Activated T-cell treated with anti-CD3 and anti-CD28 coated beads, Interleukin-2, amount 50 U/mL, for 4 hours (primary cell): ENCODE data around the gene THRA. TPM values are rescaled to one million over a fixed set of nuclear protein-coding genes. Genes with fewer than 3 reads are reported as not detected.
A peak's percentile ranks its signal among the peaks of the same experiment; 100 is the strongest.

Experiments
- ATAC-seq, 2 donors: fragments of 200-7000 bp; cut with Tn5 transposase; one replicate each; pipeline ENCODE4 v1.10.0; 2021
- DNase-seq: peaks from one replicate; pipeline ENCODE4 v3.0.0-alpha.2; 2020
- H3K27me3 Mint-ChIP-seq: one replicate; pipeline ENCODE4 v1.8.0; 2021; ENCODE audit warnings: low read depth, mixed read lengths
- H3K36me3 Mint-ChIP-seq: one replicate; pipeline ENCODE4 v1.8.0; 2022; ENCODE audit warnings: mixed read lengths; ENCODE audit not compliant: insufficient read depth
- H3K4me1 Mint-ChIP-seq: one replicate; pipeline ENCODE4 v1.8.0; 2021; ENCODE audit warnings: low read depth, mixed read lengths
- H3K4me3 Mint-ChIP-seq: one replicate; pipeline ENCODE4 v1.8.0; 2021; ENCODE audit warnings: mild to moderate bottlenecking, moderate library complexity, mixed read lengths
- H3K9me3 Mint-ChIP-seq: one replicate; pipeline ENCODE4 v1.8.0; 2021; ENCODE audit warnings: mixed read lengths
- total RNA-seq, 3 donors: library from RNA; stranded (reverse); gene quantifications; one replicate each; pipeline ENCODE4 v1.2.1, GENCODE V29; 2021

Gene THRA
- total RNA-seq, 3 donors from 2014 or later, result 6.6 to 12.4 (median 10.3) TPM

GRCh38 chr17:40093005-40093579, 30.3 kb downstream of the THRA start:
- no peaks in the 10 kb centered on the region for H3K9me3 Mint-ChIP-seq
- ATAC-seq (no peak), DNase-seq (no peak)
- no peaks in the 10 kb centered on the region for H3K27me3 Mint-ChIP-seq
- H3K4me3 Mint-ChIP-seq, result no peak overlapping the region
- peaks cover 30% of the 10 kb centered on the region for H3K36me3 Mint-ChIP-seq
- H3K4me1 Mint-ChIP-seq, result peaks cover 44% of the 10 kb centered on the region

- Mint-ChIP-seq H3K4me3 (no peak overlapping the region), H3K36me3 (peaks cover 31% of the 10 kb centered on the region), H3K4me1 (peaks cover 50% of the 10 kb centered on the region), H3K9me3 (no peaks in the 10 kb centered on the region), H3K27me3 (no peaks in the 10 kb centered on the region)
- DNase-seq, result no peak
- no peak for ATAC-seq
These were observed 30.9 kb downstream of the THRA start for GRCh38 chr17:40093580-40094201.

GRCh38 chr17:40094874-40095273, 32.1 kb downstream of the THRA start:
- ATAC-seq (no peak), DNase-seq (no peak)
- Mint-ChIP-seq H3K27me3 (no peaks in the 10 kb centered on the region), H3K9me3 (no peaks in the 10 kb centered on the region), H3K36me3 (peaks cover 32% of the 10 kb centered on the region), H3K4me3 (no peak overlapping the region), H3K4me1 (peaks cover 58% of the 10 kb centered on the region)

- peaks cover 63% of the 10 kb centered on the region for H3K4me1 Mint-ChIP-seq
- H3K36me3 Mint-ChIP-seq, result peaks cover 32% of the 10 kb centered on the region
- peak overlapping the region; percentile 77 for H3K4me3 Mint-ChIP-seq
- no peak for DNase-seq
- ATAC-seq, result no peak
- no peaks in the 10 kb centered on the region for H3K27me3 Mint-ChIP-seq
- H3K9me3 Mint-ChIP-seq, result no peaks in the 10 kb centered on the region
These were observed 32.7 kb downstream of the THRA start for GRCh38 chr17:40095351-40095943.

GRCh38 chr17:40095944-40096791, 33.4 kb downstream of the THRA start:
- H3K27me3 Mint-ChIP-seq, result no peaks in the 10 kb centered on the region
- H3K4me1 Mint-ChIP-seq, result peaks cover 70% of the 10 kb centered on the region
- DNase-seq, result peak; percentile 68
- no peaks in the 10 kb centered on the region for H3K9me3 Mint-ChIP-seq
- H3K36me3 Mint-ChIP-seq, result peaks cover 32% of the 10 kb centered on the region
- peak; percentile 66 to 70 for ATAC-seq
- H3K4me3 Mint-ChIP-seq, result peak overlapping the region; percentile 77

GRCh38 chr17:40097087-40097486, 34.3 kb downstream of the THRA start:
- Mint-ChIP-seq H3K4me1 (peaks cover 79% of the 10 kb centered on the region), H3K9me3 (no peaks in the 10 kb centered on the region), H3K36me3 (peaks cover 32% of the 10 kb centered on the region), H3K4me3 (peak overlapping the region; percentile 77), H3K27me3 (no peaks in the 10 kb centered on the region)
- ATAC-seq (no peak), DNase-seq (no peak)

- peak overlapping the region; percentile 91 for H3K4me3 Mint-ChIP-seq
- peaks cover 85% of the 10 kb centered on the region for H3K4me1 Mint-ChIP-seq
- H3K36me3 Mint-ChIP-seq, result peaks cover 32% of the 10 kb centered on the region
- ATAC-seq (no peak), DNase-seq (no peak)
- H3K27me3 Mint-ChIP-seq, result no peaks in the 10 kb centered on the region
- H3K9me3 Mint-ChIP-seq, result no peaks in the 10 kb centered on the region
These were observed 35.4 kb downstream of the THRA start for GRCh38 chr17:40097931-40098845.

GRCh38 chr17:40098846-40099618, 36.3 kb downstream of the THRA start:
- Mint-ChIP-seq H3K4me1 (peaks cover 87% of the 10 kb centered on the region), H3K4me3 (peak overlapping the region; percentile 91), H3K36me3 (peaks cover 26% of the 10 kb centered on the region), H3K27me3 (no peaks in the 10 kb centered on the region), H3K9me3 (no peaks in the 10 kb centered on the region)
- ATAC-seq (peak; percentile 66 to 67), DNase-seq (peak; percentile 100)

GRCh38 chr17:40099619-40100418, 37.1 kb downstream of the THRA start:
- Mint-ChIP-seq H3K9me3 (no peaks in the 10 kb centered on the region), H3K27me3 (no peaks in the 10 kb centered on the region), H3K4me3 (peak overlapping the region; percentile 91), H3K36me3 (peaks cover 22% of the 10 kb centered on the region), H3K4me1 (peaks cover 91% of the 10 kb centered on the region)
- DNase-seq, result no peak
- ATAC-seq, result no peak

- DNase-seq (no peak), ATAC-seq (no peak)
- Mint-ChIP-seq H3K27me3 (no peaks in the 10 kb centered on the region), H3K36me3 (peaks cover 20% of the 10 kb centered on the region), H3K4me1 (peaks cover 91% of the 10 kb centered on the region), H3K9me3 (no peaks in the 10 kb centered on the region), H3K4me3 (peak within 1 kb of the TSS; percentile 91)
These were observed 37.6 kb downstream of the THRA start, which contains the start of gene NR1D1 for GRCh38 chr17:40100419-40100668. NR1D1 (minus strand) TSS chr17:40100589; CDS start chr17:40100094, 495 bp downstream.

- no peaks in the 10 kb centered on the region for H3K27me3 Mint-ChIP-seq
- no peaks in the 10 kb centered on the region for H3K9me3 Mint-ChIP-seq
- H3K4me1 Mint-ChIP-seq, result peaks cover 91% of the 10 kb centered on the region
- peaks cover 17% of the 10 kb centered on the region for H3K36me3 Mint-ChIP-seq
- peak; percentile 87 for DNase-seq
- peak; percentile 23 to 30 for ATAC-seq
- peak overlapping the region; percentile 91 for H3K4me3 Mint-ChIP-seq
These were observed 38.1 kb downstream of the THRA start for GRCh38 chr17:40100669-40101366.
